ENCODE measurements around the gene PGAP6. TPM values are rescaled to one million over a fixed set of nuclear protein-coding genes. Genes with fewer than 3 reads are reported as not detected.
A peak's percentile ranks its signal among the peaks of the same experiment; 100 is the strongest.

PGAP6 gene
- total RNA-seq, 1 experiment from 2014 or later, result 34.2 TPM

GRCh38 chr16:410516-411178, 28.9 kb upstream of the PGAP6 start:
- Histone ChIP-seq H3K36me3 (peaks cover 8% of the 10 kb centered on the region), H3K27me3 (no peaks in the 10 kb centered on the region), H3K9me3 (no peaks in the 10 kb centered on the region), H3K4me3 (no peak overlapping the region)
- no peak for DNase-seq

DNA sequence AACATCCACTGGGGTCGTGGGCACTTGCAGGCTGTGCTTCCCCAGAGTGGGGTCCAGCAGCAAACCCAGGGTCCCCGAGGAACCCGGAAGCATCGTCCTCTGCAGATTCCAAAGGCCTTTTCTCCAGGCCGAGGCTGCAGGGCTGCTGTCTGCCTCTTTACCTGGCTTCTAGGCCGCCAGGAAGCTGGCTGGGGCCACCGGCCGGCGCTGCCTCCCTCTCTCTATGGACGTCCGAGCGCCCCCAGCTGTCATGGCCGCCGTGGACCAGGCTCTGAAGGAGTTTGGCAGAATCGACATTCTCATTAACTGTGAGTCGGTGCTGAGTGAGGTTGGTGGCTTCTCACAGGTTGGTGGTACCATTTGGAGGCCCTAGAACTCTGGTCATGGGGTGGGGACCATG, 25.5 kb upstream of the PGAP6 start:
- Histone ChIP-seq H3K36me3 (peaks cover 20% of the 10 kb centered on the region), H3K4me3 (no peak overlapping the region), H3K9me3 (no peaks in the 10 kb centered on the region), H3K27me3 (no peaks in the 10 kb centered on the region)
- no peak for DNase-seq

DNA sequence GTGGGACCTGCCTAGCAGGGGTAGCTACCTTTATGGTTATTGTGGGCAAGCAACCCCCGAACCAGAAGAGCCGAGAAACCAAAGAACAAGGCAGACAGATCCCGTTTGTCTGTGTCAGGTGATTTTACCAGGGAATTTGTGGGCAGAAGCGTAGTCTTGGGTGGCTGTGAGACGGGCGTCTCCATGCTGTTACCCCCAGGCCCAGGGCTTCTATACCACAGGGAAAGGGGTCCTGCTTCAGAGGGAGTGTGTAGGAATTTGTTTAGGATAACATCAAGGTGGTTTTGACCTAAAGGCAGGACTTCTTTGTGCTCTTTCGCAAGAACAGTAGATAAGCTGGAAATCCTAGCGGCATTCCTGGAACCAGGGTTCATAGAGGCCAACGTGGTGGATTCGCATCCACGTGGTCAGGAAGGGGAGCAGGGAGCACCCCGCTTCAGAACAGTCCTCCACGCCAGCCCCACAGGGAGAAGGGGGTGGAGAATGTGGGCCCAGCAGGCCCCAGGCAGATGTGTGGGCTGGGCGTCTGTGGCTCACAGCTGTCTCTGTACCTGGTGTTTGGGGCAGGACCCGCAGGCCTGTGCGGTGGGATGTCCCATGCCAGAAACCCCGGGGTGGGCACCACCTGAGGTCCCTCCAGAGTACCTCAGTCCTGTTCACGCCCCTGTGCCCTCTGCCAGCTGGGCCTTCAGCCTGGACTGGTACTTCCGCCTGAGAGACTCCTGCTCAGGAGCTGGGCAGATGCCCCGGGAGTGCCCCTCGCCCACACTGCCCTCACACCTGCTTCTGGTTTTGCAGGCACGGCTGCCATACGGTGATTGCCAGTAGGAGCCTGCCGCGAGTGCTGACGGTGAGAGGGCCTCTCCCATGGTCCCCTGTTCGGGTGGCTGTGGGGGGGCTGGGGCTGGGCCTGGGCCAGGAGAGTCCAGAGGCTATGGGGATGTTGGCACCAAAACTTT, 24.0 kb upstream of the PGAP6 start:
- no peaks in the 10 kb centered on the region for H3K9me3 ChIP-seq
- no peak for DNase-seq
- H3K36me3 ChIP-seq, result peaks cover 14% of the 10 kb centered on the region
- no peak overlapping the region for H3K4me3 ChIP-seq
- H3K27me3 ChIP-seq, result no peaks in the 10 kb centered on the region

DNA sequence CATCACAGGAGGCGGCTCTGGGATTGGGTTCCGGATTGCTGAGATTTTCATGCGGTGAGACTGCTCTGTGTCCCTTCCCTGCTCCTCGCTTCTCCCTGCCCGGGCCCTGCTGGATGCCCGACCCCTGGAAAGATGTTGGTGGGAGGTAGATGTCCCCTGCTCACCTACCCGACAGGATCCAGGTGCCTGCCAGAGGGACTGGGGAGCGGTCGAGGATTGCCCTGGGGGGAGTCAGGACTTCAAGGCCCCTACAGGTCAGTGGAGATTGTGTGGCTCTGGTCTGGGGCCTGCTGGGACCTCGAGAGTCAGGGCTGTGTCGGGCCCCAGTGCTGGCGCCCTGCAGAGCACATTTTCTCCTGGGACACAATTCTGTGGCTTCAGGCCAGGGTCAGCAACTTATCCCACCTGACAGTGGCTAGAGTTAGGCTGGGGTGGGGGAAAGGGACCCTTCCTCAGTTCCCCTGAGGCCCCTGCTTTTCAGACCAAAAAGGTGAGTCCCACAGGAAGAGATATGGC, 23.3 kb upstream of the PGAP6 start:
- no peak overlapping the region for H3K4me3 ChIP-seq
- no peak for DNase-seq

GRCh38 chr16:401468-402348, 19.9 kb upstream of the PGAP6 start, which contains the start of gene DECR2:
DECR2 (plus strand) TSS chr16:401885; CDS start chr16:401964, 79 bp downstream.
- peak within 1 kb of the TSS; percentile 95 for H3K4me3 ChIP-seq
- H3K36me3 ChIP-seq, result peaks cover 38% of the 10 kb centered on the region
- no peaks in the 10 kb centered on the region for H3K9me3 ChIP-seq
- no peaks in the 10 kb centered on the region for H3K27me3 ChIP-seq
- DNase-seq, result peak; percentile 95

More for the DNA sequence above, 23.3 kb upstream of the PGAP6 start:
- no peaks in the 10 kb centered on the region for H3K27me3 ChIP-seq
- H3K9me3 ChIP-seq, result no peaks in the 10 kb centered on the region
- peaks cover 19% of the 10 kb centered on the region for H3K36me3 ChIP-seq

DNA sequence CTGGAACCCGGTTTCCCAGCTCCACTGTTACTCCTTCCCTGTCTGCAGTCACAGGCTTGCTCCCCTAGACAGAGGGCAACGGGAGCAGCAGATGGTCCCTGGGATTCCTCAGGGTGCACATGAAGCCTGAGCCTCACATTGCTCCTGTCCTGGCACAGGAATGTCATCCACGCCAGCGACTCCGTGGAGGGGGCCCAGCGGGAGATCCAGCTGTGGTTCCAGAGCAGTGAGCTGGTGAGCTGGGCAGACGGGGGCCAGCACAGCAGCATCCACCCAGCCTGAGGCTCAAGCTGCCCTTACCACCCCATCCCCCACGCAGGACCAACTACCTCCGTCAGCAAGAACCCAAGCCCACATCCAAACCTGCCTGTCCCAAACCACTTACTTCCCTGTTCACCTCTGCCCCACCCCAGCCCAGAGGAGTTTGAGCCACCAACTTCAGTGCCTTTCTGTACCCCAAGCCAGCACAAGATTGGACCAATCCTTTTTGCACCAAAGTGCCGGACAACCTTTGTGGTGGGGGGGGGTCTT, 18.3 kb upstream of the PGAP6 start:
- H3K4me3 ChIP-seq, result peak overlapping the region; percentile 95
- no peaks in the 10 kb centered on the region for H3K27me3 ChIP-seq
- peaks cover 38% of the 10 kb centered on the region for H3K36me3 ChIP-seq
- no peak for DNase-seq
- H3K9me3 ChIP-seq, result no peaks in the 10 kb centered on the region

- DNase-seq, result no peak
- Histone ChIP-seq H3K4me3 (no peak overlapping the region), H3K9me3 (no peaks in the 10 kb centered on the region), H3K27me3 (no peaks in the 10 kb centered on the region), H3K36me3 (peaks cover 38% of the 10 kb centered on the region)
These were observed 17.7 kb upstream of the PGAP6 start for GRCh38 chr16:399340-400019.

DNA sequence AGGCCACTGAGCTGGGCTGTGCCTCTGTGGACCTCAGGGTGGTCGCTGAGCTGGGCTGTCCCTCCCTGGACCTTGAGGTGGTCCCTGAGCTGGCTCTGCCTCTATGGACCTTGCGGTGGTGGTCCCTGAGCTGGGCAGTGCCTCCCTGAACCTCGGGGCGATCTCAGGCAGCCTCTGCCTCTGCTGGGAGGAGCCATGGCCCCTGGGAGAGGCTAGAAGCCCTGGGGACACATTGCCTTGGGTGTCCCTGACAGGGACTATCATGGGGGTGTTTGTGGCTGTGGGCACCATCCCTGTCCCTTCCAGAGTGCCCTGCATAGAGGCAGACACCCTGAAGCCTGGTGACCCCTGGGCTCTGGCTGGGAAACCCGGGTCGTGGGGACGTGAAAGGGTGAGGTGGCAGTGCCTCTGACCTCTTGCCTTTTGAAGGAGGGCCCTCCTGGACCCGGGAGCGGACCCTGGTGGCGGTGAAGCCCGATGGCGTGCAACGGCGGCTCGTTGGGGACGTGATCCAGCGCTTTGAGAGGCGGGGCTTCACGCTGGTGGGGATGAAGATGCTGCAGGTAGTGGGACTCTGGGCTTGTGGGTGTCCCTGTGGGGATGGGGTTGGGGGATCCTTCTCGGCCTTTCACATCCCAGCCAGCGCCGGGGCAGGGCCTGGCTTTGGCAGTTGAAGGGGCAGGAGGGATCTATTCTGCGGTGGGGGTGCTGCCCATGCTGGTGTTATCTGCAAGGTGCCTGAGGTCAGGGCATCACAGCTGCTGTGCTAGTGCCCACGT, 17.0 kb upstream of the PGAP6 start:
- H3K27me3 ChIP-seq, result no peaks in the 10 kb centered on the region
- H3K4me3 ChIP-seq, result no peak overlapping the region
- no peaks in the 10 kb centered on the region for H3K9me3 ChIP-seq
- peaks cover 37% of the 10 kb centered on the region for H3K36me3 ChIP-seq
- no peak for DNase-seq

- peak; percentile 62 for DNase-seq
- Histone ChIP-seq H3K36me3 (peaks cover 28% of the 10 kb centered on the region), H3K4me3 (no peak overlapping the region), H3K27me3 (no peaks in the 10 kb centered on the region), H3K9me3 (no peaks in the 10 kb centered on the region)
These were observed 16.1 kb upstream of the PGAP6 start for GRCh38 chr16:397736-398332.

GRCh38 chr16:397135-397661, 15.4 kb upstream of the PGAP6 start, which contains the start of gene NME4:
NME4 (plus strand) TSS chr16:397199; CDS start chr16:397223, 24 bp downstream.
- DNase-seq, result peak; percentile 52
- no peaks in the 10 kb centered on the region for H3K27me3 ChIP-seq

DNA sequence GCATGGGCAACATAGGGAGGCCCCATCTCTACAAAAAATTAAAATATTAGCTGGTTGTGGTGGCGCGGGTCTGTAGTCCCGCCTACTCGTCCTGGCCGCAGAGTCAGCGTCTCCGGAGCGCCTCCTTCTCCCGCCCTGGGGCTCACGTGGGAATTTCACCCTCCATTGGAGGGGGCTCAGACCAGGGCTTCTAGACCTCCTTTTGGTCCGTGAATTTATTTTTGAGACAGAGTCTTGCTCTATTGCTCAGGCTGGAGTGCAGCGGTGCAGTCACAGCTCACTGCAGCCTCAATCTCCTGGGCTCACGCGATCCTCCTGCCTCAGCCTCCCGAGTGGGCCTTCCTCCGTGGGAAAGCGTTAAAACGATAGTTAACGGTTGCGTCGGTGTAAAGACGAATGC, 14.8 kb upstream of the PGAP6 start:
- DNase-seq, result peak; percentile 70
- Histone ChIP-seq H3K27me3 (no peaks in the 10 kb centered on the region), H3K36me3 (peaks cover 26% of the 10 kb centered on the region), H3K9me3 (peaks cover 6% of the 10 kb centered on the region; the same call in 1 of the 2 replicates), H3K4me3 (peak overlapping the region; percentile 53)

More at GRCh38 chr16:397135-397661, 15.4 kb upstream of the PGAP6 start, which contains the start of gene NME4:
- Histone ChIP-seq H3K36me3 (peaks cover 26% of the 10 kb centered on the region), H3K9me3 (no peaks in the 10 kb centered on the region; the same call in 1 of the 2 replicates), H3K4me3 (peak within 1 kb of the TSS; percentile 61)

- peak overlapping the region; percentile 53 for H3K4me3 ChIP-seq
- H3K36me3 ChIP-seq, result peaks cover 26% of the 10 kb centered on the region
- H3K9me3 ChIP-seq, result peaks cover 6% of the 10 kb centered on the region; the same call in 1 of the 2 replicates
- DNase-seq, result no peak
- H3K27me3 ChIP-seq, result no peaks in the 10 kb centered on the region
These were observed 14.4 kb upstream of the PGAP6 start for GRCh38 chr16:396199-396598.

DNA sequence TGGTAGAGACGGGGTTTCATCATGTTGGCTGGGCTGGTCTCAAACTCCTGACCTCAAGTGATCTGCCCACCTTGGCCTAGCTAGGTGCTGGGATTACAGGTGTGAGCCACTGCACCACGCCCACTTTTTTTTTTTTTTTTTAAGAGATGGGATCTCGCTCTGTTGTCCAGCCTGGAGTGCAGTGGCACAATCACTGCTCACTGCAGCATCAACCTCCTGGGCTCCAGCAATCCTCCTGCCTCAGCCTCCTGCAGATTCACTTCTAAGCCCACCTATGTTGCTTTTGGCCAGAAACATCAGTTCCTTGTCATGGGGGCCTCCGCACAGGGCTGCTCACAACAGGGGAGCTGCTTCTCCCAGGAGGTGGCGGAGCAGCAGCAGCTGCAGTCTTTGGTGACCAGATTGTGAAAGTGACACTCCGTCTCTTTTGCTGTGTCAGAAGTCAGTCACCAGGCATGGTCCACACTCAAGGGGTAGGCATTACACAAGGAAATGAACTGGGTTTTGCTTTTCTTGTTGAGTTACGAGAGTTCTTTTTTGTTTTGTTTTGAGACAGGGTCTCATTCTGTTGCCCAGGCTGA, 10.8 kb upstream of the PGAP6 start:
- no peak for DNase-seq
- no peak overlapping the region for H3K4me3 ChIP-seq
- H3K27me3 ChIP-seq, result no peaks in the 10 kb centered on the region
- peaks cover 6% of the 10 kb centered on the region; the same call in 1 of the 2 replicates for H3K9me3 ChIP-seq
- H3K36me3 ChIP-seq, result no peaks in the 10 kb centered on the region

DNA sequence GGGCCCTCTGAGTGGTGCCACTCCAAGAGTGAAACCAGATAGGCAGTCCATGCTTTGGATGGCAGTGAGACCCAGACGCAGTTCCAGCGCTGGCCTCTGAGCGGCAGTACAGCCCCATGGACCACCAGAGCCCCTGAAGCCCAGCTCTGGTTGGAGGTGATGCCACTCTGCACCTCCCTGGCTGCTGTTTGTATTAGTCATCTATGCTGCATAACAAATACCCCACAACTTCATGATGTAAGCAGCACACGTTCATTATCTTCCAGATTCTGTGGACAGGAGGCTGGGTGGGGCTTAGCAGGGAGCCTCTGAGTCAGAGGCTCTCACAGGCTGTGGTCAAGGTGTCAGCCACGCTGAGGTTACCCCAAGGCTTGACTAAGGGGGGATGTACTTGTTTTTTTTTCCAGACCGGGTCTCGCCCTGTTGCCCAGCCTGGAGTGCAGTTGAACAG, 10.1 kb upstream of the PGAP6 start:
- Histone ChIP-seq H3K27me3 (no peaks in the 10 kb centered on the region), H3K4me3 (no peak overlapping the region), H3K36me3 (no peaks in the 10 kb centered on the region), H3K9me3 (peaks cover 6% of the 10 kb centered on the region; the same call in 1 of the 2 replicates)
- peak; percentile 63 for DNase-seq

Measured in MG63 (cell line).